WTC11 (cell line): ENCODE results near the gene PRKN. TPM values are rescaled to one million over a fixed set of nuclear protein-coding genes. Genes with fewer than 3 reads are reported as not detected.

Experiments
- ATAC-seq: fragments of 200-7000 bp; cut with Tn5 transposase; 2 replicates; pipeline ENCODE4 v1.10.0; 2021; ENCODE audit warnings: mild to moderate bottlenecking, moderate library complexity
- CTCF ChIA-PET: fragments of 300-600 bp; sonication (Branson Sonifier 250); formaldehyde crosslinking; loops from one replicate; lab custom pipeline; 2021; ENCODE audit warnings: antibody characterized with exemption; lab: Charles Lee
- POLR2A ChIA-PET: fragments of 350-600 bp; sonication (Branson Sonifier 250); formaldehyde crosslinking; loops from one replicate; lab custom pipeline; 2021; ENCODE audit warnings: antibody characterized with exemption; lab: Charles Lee
- DNase-seq: peaks from one replicate; pipeline ENCODE4 v3.0.0; 2021; ENCODE audit warnings: low spot score
- H3K27ac Mint-ChIP-seq: 2 replicates; pipeline ENCODE4 v1.8.0; 2021; ENCODE audit warnings: mixed read lengths
- H3K27me3 Mint-ChIP-seq: 2 replicates; pipeline ENCODE4 v1.8.0; 2021; ENCODE audit warnings: low read depth, mild to moderate bottlenecking, moderate library complexity, mixed read lengths
- H3K36me3 Mint-ChIP-seq: 2 replicates; pipeline ENCODE4 v1.8.0; 2021; ENCODE audit warnings: mixed read lengths
- H3K4me1 Mint-ChIP-seq: 2 replicates; pipeline ENCODE4 v1.8.0; 2022; ENCODE audit warnings: mixed read lengths
- H3K4me3 Mint-ChIP-seq: 2 replicates; pipeline ENCODE4 v1.8.0; 2021; ENCODE audit warnings: mild to moderate bottlenecking, moderate library complexity, mixed read lengths
- H3K9me3 Mint-ChIP-seq: 2 replicates; pipeline ENCODE4 v1.8.0; 2021; ENCODE audit warnings: mixed read lengths
- AR ChIP-seq: fragments of 250-450 bp; sonication (Bioruptor Pico); IDR thresholded peaks from 2 replicates; pipeline ENCODE4 v1.9.0; 2021; ENCODE audit warnings: mild to moderate bottlenecking
- ATF1 ChIP-seq: sonication (generic); formaldehyde crosslinking; IDR thresholded peaks from 2 replicates; pipeline ENCODE4 v1.8.1; 2023; ENCODE audit warnings: mild to moderate bottlenecking, moderate library complexity, missing genetic modification reagents
- ATF6 ChIP-seq: sonication (generic); formaldehyde crosslinking; IDR thresholded peaks from 2 replicates; pipeline ENCODE4 v1.8.1; 2023; ENCODE audit warnings: mild to moderate bottlenecking, missing genetic modification reagents
- CBFB ChIP-seq: sonication (generic); formaldehyde crosslinking; IDR thresholded peaks from 2 replicates; pipeline ENCODE4 v1.8.1; 2022; ENCODE audit warnings: mild to moderate bottlenecking, low read depth, missing genetic modification reagents
- JUN ChIP-seq: sonication (generic); formaldehyde crosslinking; IDR thresholded peaks from 2 replicates; pipeline ENCODE4 v1.8.0; 2023; ENCODE audit warnings: mild to moderate bottlenecking, missing genetic modification reagents
- MAX ChIP-seq: sonication (generic); formaldehyde crosslinking; IDR thresholded peaks from 2 replicates; pipeline ENCODE4 v1.8.0; 2022; ENCODE audit warnings: mild to moderate bottlenecking, missing genetic modification reagents
- NR3C1 ChIP-seq: sonication (generic); formaldehyde crosslinking; conservative IDR thresholded peaks from 2 replicates; pipeline ENCODE4 v1.8.1; 2023; ENCODE audit warnings: low read depth, mild to moderate bottlenecking, missing genetic modification reagents
- PRDM15 ChIP-seq: sonication (generic); formaldehyde crosslinking; IDR thresholded peaks from 2 replicates; pipeline ENCODE4 v1.8.0; 2022; ENCODE audit warnings: missing genetic modification reagents
- PREB ChIP-seq: sonication (generic); formaldehyde crosslinking; IDR thresholded peaks from 2 replicates; pipeline ENCODE4 v1.8.1; 2022; ENCODE audit warnings: mild to moderate bottlenecking, missing genetic modification reagents, moderate library complexity, borderline replicate concordance
- SMAD3 ChIP-seq: sonication (generic); formaldehyde crosslinking; IDR thresholded peaks from 2 replicates; pipeline ENCODE4 v1.8.0; 2022; ENCODE audit warnings: missing genetic modification reagents, mild to moderate bottlenecking, borderline replicate concordance
- SMAD4 ChIP-seq: sonication (generic); formaldehyde crosslinking; IDR thresholded peaks from 2 replicates; pipeline ENCODE4 v1.8.0; 2022; ENCODE audit warnings: mild to moderate bottlenecking, missing genetic modification reagents
- TCF7 ChIP-seq: sonication (generic); formaldehyde crosslinking; IDR thresholded peaks from 2 replicates; pipeline ENCODE4 v1.8.0; 2022; ENCODE audit warnings: mild to moderate bottlenecking, low read depth, missing genetic modification reagents, moderate library complexity
- TEAD4 ChIP-seq: sonication (generic); formaldehyde crosslinking; IDR thresholded peaks from 2 replicates; pipeline ENCODE4 v1.8.0; 2022; ENCODE audit warnings: mild to moderate bottlenecking, missing genetic modification reagents
- ZNF263 ChIP-seq: sonication (generic); formaldehyde crosslinking; IDR thresholded peaks from 2 replicates; pipeline ENCODE4 v1.8.1; 2022; ENCODE audit warnings: low read depth, mild to moderate bottlenecking, moderate library complexity, missing genetic modification reagents
- ZNF416 ChIP-seq: fragments of 250-450 bp; sonication (Bioruptor Pico); IDR thresholded peaks from 2 replicates; pipeline ENCODE4 v1.9.0; 2021; ENCODE audit warnings: mild to moderate bottlenecking, inconsistent platforms
- total RNA-seq: library from RNA; stranded (reverse); gene quantifications from 3 replicates; pipeline ENCODE4 v1.2.3, GENCODE V29; 2021
- TF ChIP-seq, protein P1 (sequence below): fragments of 250-450 bp; sonication (Bioruptor Pico); IDR thresholded peaks from 2 replicates; pipeline ENCODE4 v1.9.0; 2021; ENCODE audit warnings: moderate library complexity, mild to moderate bottlenecking, inconsistent platforms, borderline replicate concordance
- TF ChIP-seq, protein P2 (sequence below): sonication (generic); formaldehyde crosslinking; IDR thresholded peaks from 2 replicates; pipeline ENCODE4 v1.8.0; 2022; ENCODE audit warnings: mild to moderate bottlenecking, missing genetic modification reagents
- TF ChIP-seq, protein P3 (sequence below): sonication (generic); formaldehyde crosslinking; IDR thresholded peaks from 2 replicates; pipeline ENCODE4 v1.8.1; 2022; ENCODE audit warnings: mild to moderate bottlenecking, moderate library complexity, missing genetic modification reagents

PRKN gene
- total RNA-seq, 1 experiment from 2014 or later: 0.59 TPM

DNA sequence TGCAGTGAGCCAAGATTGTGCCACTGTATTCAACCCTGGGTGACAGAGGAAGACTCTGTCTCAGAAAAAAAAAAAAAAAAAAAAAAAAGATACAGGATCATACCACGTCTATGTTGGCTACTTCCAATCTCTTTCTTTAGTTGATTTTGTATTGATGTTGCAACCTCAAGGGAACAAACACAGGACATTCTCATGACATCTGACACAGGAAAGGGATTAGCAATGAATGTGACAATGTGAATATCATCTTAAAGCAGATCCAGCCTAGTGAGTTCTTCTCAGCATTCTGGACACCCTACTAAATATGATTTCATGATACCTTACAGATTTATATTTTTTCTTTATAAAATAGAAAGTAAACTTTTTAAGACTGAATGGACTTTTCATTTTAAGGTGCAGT, 580.3 kb downstream of the PRKN start (continued):
- TF ChIP-seq AR (CRISPR knock-in tag): no peak
- TF ChIP-seq TCF7 (CRISPR knock-in tag): no peak
- TF ChIP-seq, protein P1, sequence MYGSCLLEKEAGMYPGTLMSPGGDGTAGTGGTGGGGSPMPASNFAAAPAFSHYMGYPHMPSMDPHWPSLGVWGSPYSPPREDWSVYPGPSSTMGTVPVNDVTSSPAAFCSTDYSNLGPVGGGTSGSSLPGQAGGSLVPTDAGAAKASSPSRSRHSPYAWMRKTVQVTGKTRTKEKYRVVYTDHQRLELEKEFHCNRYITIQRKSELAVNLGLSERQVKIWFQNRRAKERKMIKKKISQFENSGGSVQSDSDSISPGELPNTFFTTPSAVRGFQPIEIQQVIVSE (CRISPR knock-in tag): no peak
- no peak for TF ChIP-seq MAX (CRISPR knock-in tag)
- no peak for TF ChIP-seq ZNF263 (CRISPR knock-in tag)
- no peak for TF ChIP-seq ZNF416 (CRISPR knock-in tag)

GRCh38 chr6:162140251-162140852, 587.2 kb downstream of the PRKN start:
- Mint-ChIP-seq H3K4me3 (no peak overlapping the region), H3K9me3 (peaks cover 20% of the 10 kb centered on the region), H3K4me1 (no peaks in the 10 kb centered on the region), H3K36me3 (peaks cover 10% of the 10 kb centered on the region), H3K27ac (no peak overlapping the region), H3K27me3 (no peaks in the 10 kb centered on the region)
- CTCF ChIA-PET: no interaction called here
- TF ChIP-seq, protein P2, sequence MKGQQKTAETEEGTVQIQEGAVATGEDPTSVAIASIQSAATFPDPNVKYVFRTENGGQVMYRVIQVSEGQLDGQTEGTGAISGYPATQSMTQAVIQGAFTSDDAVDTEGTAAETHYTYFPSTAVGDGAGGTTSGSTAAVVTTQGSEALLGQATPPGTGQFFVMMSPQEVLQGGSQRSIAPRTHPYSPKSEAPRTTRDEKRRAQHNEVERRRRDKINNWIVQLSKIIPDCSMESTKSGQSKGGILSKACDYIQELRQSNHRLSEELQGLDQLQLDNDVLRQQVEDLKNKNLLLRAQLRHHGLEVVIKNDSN (CRISPR knock-in tag): no peak
- TF ChIP-seq ZNF263 (CRISPR knock-in tag) (no peak), TEAD4 (CRISPR knock-in tag) (no peak), ATF6 (CRISPR knock-in tag) (no peak), TCF7 (CRISPR knock-in tag) (no peak), CBFB (CRISPR knock-in tag) (no peak), PRDM15 (no peak), JUN (CRISPR knock-in tag) (no peak), SMAD4 (CRISPR knock-in tag) (no peak), NR3C1 (CRISPR knock-in tag) (no peak), PREB (no peak), ATF1 (no peak), SMAD3 (CRISPR knock-in tag) (no peak)
- TF ChIP-seq, protein P3, sequence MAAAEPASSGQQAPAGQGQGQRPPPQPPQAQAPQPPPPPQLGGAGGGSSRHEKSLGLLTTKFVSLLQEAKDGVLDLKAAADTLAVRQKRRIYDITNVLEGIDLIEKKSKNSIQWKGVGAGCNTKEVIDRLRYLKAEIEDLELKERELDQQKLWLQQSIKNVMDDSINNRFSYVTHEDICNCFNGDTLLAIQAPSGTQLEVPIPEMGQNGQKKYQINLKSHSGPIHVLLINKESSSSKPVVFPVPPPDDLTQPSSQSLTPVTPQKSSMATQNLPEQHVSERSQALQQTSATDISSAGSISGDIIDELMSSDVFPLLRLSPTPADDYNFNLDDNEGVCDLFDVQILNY: no peak
- ATAC-seq (no peak), DNase-seq (no peak)
- POLR2A ChIA-PET: no interaction called here
